Measurements from ENCODE around the gene UBE2R2.
"Not testable (repeated sequence)": the region's sequence is repeated elsewhere in the genome, so short reads cannot be mapped to it uniquely, and the experiment has no call there.

The UBE2R2 gene

GRCh38 chr9:33782395-33783152 is 34.4 kb upstream of the UBE2R2 start:
- peak; percentile 76 for DNase-seq (ENCODE audit: low read depth)
- no peak overlapping the region for H3K4me3 ChIP-seq (ENCODE audit: low read length)
- no peak for TF ChIP-seq CTCF (conservative IDR thresholded peaks at IDR 0.05; ENCODE audit: low read length)

GRCh38 chr9:33785914-33786313 is 31.0 kb upstream of the UBE2R2 start:
- TF ChIP-seq CTCF (conservative IDR thresholded peaks at IDR 0.05; ENCODE audit: low read length) = peak; percentile 50
- DNase-seq (ENCODE audit: low read depth) = peak; percentile 38
- H3K4me3 ChIP-seq (ENCODE audit: low read length) = no peak overlapping the region

GRCh38 chr9:33786681-33787080 is 30.3 kb upstream of the UBE2R2 start:
- H3K4me3 ChIP-seq (ENCODE audit: low read length) = no peak overlapping the region
- no peak for TF ChIP-seq CTCF (conservative IDR thresholded peaks at IDR 0.05; ENCODE audit: low read length)
- DNase-seq (ENCODE audit: low read depth) = no peak

- DNase-seq (ENCODE audit: low read depth) = no peak
- TF ChIP-seq CTCF (conservative IDR thresholded peaks at IDR 0.05; ENCODE audit: low read length) = no peak
- H3K4me3 ChIP-seq (ENCODE audit: low read length) = no peak overlapping the region
Observed at GRCh38 chr9:33787839-33788238, 29.1 kb upstream of the UBE2R2 start.

GRCh38 chr9:33789429-33789828 is 27.5 kb upstream of the UBE2R2 start:
- not testable (repeated sequence) for DNase-seq (ENCODE audit: low read depth); H3K4me3 ChIP-seq (ENCODE audit: low read length)

- peak; percentile 42 for DNase-seq (ENCODE audit: low read depth)
- no peak for TF ChIP-seq CTCF (conservative IDR thresholded peaks at IDR 0.05; ENCODE audit: low read length)
- H3K4me3 ChIP-seq (ENCODE audit: low read length) = no peak overlapping the region
Observed at GRCh38 chr9:33791117-33791516, 25.8 kb upstream of the UBE2R2 start.

- not testable (repeated sequence) for DNase-seq (ENCODE audit: low read depth); H3K4me3 ChIP-seq (ENCODE audit: low read length)
Observed at GRCh38 chr9:33793496-33793895, 23.5 kb upstream of the UBE2R2 start.

- no peak for TF ChIP-seq CTCF (conservative IDR thresholded peaks at IDR 0.05; ENCODE audit: low read length)
- no peak overlapping the region for H3K4me3 ChIP-seq (ENCODE audit: low read length)
- no peak for DNase-seq (ENCODE audit: low read depth)
Observed at GRCh38 chr9:33794560-33794959, 22.4 kb upstream of the UBE2R2 start.
